CD4-positive, alpha-beta T cell treated with Interleukin-17A for 4 hours (primary cell): ENCODE results near the gene AJM1.
A peak's percentile ranks its signal among the peaks of the same experiment; 100 is the strongest.

Experiments used
- DNase-seq: peaks from one replicate; pipeline ENCODE4 v3.0.0-alpha.2; 2020; ENCODE audit warnings: mixed read lengths

AJM1 gene

GRCh38 chr9:136808075-136808805, 34.0 kb upstream of the AJM1 start:
- peak; percentile 66 for DNase-seq

DNA sequence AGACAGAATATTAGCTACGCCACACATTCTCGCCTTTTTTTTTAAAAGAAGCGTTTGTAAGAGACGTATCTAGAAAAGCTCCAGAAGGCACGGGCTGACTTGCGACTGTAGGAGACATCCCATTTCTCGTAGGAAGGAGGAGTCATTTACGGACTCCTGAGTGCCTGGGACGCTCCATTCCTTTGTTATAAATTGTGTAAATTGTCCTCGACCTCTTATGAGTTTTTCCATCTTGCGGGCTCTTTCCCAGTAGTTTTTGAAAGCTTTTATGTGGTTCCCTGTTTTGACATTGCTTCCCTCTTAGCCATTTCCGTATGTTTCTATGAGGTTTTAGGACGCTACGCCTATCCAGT, 33.5 kb upstream of the AJM1 start:
- DNase-seq: no peak

DNA sequence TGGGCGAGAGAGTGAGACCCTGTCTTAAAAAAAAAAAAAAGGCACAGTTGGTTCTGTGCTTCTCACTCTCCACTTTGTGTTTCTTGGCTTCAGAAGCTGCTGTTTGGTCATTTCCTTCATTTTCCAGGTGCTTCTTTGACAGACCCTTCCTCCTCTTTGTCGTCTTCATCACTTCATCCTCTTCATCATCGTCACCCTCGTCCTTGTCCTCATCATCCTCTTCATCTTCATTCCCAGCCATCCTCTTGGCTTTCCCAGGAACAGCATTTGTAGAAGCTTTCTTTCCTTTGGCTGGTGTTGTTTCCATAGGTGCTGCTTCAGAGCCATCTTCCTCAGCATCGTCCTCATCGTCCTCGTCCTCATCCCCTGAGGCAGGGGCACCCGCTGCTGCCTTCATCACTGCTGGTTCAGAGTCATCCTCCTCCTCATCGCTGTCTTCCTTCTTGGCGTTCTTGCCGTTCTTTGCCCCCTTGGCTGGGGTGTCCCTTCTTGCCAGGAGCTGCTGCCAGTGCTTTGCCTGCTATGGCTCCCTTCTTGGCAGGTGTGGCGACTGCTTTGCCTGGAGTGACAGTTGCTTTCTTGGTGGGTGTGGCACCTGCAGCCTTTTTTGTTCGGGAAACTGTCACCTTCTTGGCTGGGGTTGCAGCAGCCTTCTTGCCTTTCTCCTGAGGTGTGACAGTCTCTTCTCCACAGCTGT, 27.4 kb upstream of the AJM1 start:
- DNase-seq: no peak

DNA sequence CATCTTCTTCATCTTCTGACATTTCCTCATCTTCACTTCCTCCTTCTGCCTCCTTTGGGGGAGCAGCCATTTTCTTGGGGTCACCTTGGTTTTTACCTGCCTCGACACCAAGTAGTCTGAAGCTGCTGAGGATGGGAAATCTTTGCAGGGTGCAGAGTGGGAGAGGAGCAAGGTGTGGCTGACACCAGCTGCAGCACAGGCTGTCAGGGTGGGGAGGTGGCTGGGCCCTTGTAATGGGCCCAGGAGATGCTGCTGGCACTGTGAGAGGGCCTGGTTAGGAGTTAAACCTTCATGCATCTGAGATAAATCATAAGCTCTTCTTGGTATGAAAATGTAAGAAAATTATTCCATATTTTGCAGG, 26.9 kb upstream of the AJM1 start:
- DNase-seq: no peak

DNA sequence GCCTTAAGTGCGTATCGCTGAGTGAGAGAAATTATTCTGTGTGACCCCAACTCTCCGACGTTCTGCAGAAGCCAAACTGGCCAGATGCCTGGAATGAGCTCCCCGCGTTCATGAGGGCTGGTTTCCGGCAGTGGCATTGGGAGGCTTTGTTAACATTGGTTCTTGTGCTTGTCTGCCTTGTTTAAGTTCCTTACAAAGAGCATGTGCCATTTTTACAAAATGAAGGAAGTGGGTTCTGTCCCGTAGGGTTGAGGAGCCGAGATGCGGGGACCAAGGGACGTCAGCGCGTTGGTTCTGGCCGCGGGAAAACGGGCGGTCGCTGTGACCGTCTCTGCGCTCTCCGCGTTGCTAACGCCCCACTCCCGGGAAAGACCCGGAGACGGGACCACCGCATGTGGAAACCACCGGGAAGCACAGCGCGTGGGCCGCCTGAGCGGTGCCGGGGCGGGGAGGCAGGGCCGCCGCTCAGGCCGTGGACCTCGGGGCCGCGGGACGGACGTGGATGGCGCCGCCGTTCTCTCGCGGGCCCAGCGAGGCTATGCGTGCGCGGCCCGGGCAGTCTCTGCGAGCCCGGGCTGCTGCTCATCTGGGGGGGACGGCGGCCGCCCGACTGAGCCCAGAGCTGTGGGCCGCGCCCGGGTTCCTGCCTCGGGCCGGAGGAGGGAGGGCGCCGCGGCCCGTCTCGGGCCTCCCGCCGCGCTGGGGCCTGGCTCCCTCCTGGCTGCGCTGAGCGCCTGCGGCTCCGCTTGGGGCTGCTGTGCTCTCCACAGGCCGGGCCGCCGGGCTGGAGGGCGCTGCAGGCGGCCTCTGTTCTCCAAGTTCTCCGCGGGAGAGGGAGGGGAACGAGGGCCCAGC, 21.1 kb upstream of the AJM1 start:
- DNase-seq: no peak

- DNase-seq: no peak
These were observed 20.3 kb upstream of the AJM1 start for GRCh38 chr9:136821826-136822544.

DNA sequence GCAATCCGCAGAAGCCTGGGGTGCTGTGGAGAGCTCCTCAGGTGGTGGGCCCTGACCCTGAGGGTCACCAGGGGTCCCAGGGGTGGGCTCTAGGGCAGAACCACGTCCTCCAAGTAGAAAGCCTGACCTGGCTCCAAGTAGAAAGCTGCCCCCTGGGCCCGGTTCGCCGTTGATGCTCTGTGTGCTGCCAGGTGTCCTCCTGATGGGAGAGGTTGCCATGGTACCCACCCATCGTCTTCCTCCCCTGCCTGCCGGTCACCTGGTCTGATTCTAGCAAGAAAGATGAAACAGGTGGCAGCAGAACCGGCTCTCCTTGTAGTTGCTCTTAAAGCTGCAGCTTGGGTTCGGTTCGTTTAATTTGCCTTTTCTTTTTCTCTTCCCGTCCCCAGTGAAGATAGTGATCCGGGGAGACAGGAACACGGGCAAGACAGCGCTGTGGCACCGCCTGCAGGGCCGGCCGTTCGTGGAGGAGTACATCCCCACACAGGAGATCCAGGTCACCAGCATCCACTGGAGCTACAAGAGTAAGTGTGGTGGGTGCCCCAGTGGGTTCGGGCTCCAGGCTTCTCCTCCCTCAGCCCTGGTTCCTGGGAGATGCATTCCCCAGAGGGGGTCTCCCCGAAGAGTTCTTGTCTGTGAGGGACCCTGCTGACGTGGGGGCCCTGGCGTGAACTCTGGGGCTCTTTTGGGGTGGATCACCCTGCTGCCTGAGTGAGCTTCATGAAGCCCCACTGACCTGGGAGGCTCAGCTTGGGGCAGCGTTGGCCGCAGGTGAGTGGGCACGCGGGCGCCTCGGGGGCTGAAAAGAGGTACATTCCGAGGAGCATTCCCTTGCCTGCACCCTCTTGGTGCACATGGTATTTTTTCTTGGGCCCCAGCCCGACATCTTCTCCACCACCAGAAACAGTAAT, 18.9 kb upstream of the AJM1 start:
- DNase-seq: no peak

- no peak for DNase-seq
These were observed 17.6 kb upstream of the AJM1 start for GRCh38 chr9:136824496-136825225.

DNA sequence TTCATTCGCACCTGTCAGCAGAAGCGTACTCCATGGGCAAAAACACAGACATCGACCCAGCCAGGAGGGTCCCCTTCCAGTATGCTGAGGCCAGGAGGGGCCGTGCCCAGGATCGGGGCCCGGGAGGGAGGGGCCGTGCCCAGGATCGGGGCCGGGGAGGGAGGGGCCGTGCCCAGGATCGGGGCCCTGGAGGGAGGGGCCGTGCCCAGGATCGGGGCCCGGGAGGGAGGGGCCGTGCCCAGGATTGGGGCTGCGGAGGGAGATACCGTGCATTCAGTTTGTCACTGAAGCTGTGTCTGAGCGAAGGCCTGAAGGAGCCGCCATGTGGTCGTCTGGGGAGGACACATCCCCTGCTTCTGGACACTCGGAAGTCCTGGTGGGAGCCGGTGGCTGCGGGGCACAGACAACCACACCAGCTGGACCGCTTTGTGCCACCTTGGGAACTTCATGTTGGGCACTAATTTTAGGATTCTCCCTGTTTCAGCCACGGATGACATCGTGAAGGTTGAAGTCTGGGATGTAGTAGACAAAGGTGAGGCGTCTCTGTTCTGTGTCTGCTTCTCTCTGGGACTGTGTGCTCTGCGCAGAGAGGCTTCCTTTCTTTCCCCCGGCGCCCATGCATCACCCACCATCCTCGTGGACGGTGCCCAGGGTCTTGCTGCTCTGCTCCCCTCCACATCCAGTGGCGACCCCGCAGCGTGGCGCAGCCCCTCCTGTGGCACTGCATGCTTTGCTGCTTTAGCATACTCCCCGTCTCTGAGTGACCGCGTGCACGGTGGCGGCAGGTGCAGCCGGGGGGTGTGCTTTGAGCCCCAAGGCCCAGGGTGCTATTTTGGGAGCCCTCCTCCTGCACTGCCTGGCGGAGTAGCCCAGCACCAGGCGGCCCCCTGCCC, 16.7 kb upstream of the AJM1 start:
- no peak for DNase-seq

- DNase-seq: no peak
These were observed 16.1 kb upstream of the AJM1 start for GRCh38 chr9:136826188-136826541.

GRCh38 chr9:136826703-136827582, 15.3 kb upstream of the AJM1 start:
- DNase-seq: no peak

- no peak for DNase-seq
These were observed 14.3 kb upstream of the AJM1 start for GRCh38 chr9:136827794-136828473.

DNA sequence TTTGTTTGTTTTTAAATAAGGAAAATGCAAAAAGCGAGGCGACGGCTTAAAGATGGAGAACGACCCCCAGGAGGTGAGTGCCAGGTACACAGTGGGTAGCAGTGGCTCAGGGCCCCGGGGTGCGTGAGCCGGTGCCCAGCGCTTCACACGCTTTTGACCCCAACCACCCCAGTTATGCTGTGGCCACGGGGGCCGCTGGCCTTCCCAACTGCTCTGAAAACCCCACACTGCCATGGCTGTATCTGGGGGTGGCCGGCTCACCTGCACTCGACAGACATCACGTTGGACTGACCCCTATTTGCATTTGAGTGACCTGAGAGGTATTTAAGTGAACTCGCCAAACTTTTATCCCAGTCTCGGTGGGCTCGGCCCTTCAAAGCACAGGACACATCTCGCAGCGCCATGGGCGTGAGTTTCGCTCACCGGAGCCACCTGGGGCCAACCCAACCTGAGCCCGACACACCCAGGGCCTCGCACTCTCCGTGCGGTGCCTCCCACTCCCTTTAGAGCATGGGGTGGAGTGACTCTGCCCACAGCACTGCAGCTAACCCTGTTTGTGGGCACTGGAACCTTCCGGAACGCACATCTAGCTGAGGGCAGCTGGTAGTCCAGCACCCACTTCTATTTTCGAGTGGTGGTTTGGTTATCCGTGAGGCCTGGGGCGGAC, 13.7 kb upstream of the AJM1 start:
- DNase-seq: no peak

GRCh38 chr9:136829412-136829811, 12.9 kb upstream of the AJM1 start:
- no peak for DNase-seq

DNA sequence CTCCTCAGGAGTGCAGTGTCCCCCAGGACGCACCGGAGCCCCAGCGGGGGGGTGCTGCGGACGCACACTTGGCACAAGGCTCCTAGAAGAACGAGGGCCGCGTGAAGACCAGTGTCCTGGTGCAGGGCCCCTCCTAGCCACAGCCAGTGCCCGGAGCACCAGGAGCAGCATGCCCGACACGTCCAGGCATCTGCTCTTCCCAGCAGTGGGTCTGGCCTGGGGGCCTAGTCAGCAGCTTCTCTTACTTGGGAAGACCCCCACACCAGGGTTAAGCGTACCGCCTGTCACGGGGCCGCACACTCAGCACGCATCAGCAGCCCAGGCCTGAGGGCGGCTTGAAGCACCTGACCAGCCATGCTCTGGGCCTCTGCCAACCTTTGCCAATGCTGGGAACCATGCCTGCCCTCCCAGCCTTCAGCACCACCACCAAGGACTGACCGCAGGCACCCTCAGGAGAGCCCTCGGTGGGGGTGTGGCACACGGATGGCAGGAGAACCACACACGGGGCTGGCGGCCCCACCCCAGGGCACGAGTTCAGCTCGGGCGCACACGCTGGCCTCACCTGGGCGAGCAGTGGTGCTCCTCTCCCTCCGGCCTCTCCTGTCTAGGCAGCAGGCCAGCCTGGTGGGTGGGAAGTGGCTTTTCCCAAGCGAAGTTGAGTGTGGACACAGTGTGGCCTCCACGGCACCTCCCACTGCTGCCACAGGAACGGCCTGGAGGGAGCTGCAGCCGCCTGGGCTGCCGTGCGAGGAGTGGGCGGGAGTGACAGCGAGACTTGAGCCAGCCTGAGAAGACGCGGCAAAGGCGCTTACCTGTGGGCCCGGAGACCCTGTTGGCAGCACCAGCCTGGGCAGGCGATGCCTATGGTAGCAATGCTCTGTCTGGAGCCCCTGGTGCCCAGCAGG, 12.0 kb upstream of the AJM1 start:
- DNase-seq: no peak

DNA sequence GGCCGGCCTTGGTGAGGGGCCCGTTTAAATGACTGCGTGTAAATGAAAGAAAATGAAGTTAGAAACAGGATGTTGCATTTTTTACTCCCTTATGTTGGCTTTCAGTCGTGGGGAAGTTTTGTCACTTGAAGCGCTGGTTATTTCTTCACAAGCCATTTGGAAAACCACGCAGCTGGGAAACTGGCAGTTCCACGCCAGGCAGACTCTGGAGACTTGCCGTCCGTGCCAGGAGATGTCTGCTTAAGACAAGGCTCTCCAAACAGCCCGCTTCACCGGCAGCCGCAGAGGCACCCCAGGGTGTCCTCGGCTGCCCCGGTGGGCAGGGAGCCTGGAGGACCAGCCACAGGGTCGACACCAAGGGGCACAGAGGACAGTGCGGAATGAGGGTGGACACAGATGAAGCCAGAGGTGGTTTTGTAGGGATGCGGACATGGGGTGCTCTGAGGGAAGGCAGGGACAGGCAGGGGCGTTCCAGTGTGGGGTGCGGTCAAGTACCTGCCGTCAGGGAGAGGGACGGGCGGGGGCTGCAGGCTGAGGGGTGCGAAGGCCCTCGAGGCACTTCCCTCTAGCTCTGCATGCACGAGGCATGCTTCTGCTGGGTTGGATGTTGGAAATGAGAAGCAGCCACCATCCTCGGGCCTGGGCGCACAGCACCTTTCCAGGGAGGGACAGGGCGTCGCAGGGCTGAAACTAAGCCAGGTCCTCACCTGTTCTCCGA, 11.1 kb upstream of the AJM1 start:
- no peak for DNase-seq
